ENCODE measurements around the gene PLAGL2. TPM values are rescaled to one million over a fixed set of nuclear protein-coding genes. Genes with fewer than 3 reads are reported as not detected.

PLAGL2 gene
- total and polyA plus RNA-seq, 10 donors, result 2.2 to 16.6 (median 12.1) TPM

DNA sequence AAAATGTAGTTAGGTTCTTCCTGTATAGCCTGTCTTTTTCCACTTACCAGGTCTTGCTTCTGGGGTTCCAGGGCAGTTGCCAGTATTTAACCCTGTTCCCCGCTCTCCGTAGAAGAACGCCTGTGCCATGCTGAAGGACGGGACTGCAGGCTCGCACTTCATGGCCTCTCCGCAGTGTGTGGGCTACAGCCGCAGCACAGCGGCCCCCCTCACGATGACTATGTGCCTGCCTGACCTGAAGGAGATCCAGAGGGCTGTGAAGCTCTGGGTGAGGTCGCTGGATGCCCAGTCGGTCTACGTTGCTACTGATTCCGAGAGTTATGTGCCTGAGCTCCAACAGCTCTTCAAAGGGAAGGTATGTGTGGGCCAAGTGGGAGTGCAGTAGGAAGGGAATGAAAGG lies 23.2 kb upstream of the PLAGL2 start:
- H3K9me3 ChIP-seq, result no peaks in the 10 kb centered on the region
- no peak for DNase-seq
- intact Hi-C loops (cut with DNase I; ENCODE audit: low total_unique reads), result no loop called here
- WGBS, 5 donors, result 91 to 97% (median 95%) methylated on average over 13 of the region's 13 CpGs
- H3K4me3 ChIP-seq, result no peak overlapping the region
- peaks cover 0 to 89% (median 59%) of the 10 kb centered on the region in 6 donors for H3K36me3 ChIP-seq
- H3K4me1 ChIP-seq, result peaks cover 11 to 53% (median 25%) of the 10 kb centered on the region in 6 donors
- TF ChIP-seq POLR2AphosphoS5 (IDR thresholded peaks at IDR 0.05) (no peak), POLR2A (IDR thresholded peaks at IDR 0.05) (no peak)
- TF ChIP-seq, protein P1, sequence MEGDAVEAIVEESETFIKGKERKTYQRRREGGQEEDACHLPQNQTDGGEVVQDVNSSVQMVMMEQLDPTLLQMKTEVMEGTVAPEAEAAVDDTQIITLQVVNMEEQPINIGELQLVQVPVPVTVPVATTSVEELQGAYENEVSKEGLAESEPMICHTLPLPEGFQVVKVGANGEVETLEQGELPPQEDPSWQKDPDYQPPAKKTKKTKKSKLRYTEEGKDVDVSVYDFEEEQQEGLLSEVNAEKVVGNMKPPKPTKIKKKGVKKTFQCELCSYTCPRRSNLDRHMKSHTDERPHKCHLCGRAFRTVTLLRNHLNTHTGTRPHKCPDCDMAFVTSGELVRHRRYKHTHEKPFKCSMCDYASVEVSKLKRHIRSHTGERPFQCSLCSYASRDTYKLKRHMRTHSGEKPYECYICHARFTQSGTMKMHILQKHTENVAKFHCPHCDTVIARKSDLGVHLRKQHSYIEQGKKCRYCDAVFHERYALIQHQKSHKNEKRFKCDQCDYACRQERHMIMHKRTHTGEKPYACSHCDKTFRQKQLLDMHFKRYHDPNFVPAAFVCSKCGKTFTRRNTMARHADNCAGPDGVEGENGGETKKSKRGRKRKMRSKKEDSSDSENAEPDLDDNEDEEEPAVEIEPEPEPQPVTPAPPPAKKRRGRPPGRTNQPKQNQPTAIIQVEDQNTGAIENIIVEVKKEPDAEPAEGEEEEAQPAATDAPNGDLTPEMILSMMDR (IDR thresholded peaks at IDR 0.05 in 8 of 11, conservative IDR thresholded peaks at IDR 0.05 in 3 of 11), result no peak
- H3K27me3 ChIP-seq (replicated peaks in 1 of 7), result no peaks in the 10 kb centered on the region
- H3K27ac ChIP-seq, result peak overlapping the region in 2 of 8 donors; percentile 62 to 77

DNA sequence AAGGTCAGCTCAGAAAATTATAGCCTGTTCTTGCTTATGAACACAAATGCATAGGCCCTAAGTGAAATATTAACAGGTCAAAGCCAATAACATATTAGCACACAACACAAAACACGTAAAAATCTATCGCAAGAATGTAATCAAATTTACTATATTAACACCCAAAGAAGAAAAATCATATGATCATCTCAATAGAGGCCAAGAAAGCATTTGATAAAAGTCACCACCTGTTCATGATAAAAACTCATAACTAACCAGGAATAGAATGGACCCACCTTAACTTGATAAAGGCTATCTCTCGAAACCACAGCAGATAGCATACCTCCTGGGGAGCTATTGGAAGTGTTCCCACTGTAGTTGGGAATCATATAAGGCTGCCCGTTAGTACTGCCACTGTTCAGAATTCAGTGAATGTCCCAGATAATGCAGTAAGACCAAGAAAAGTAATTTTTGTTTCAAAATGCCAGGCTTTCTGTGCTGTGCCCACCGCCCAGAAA lies 21.8 kb upstream of the PLAGL2 start:
- Histone ChIP-seq H3K9me3 (no peaks in the 10 kb centered on the region), H3K27me3 (replicated peaks in 1 of 7) (no peaks in the 10 kb centered on the region), H3K27ac (no peak overlapping the region), H3K4me1 (peaks cover 11 to 49% (median 25%) of the 10 kb centered on the region in 6 donors), H3K36me3 (peaks cover 0 to 87% (median 48%) of the 10 kb centered on the region in 6 donors), H3K4me3 (no peak overlapping the region)
- TF ChIP-seq POLR2A (IDR thresholded peaks at IDR 0.05), result no peak
- TF ChIP-seq, protein P1 (IDR thresholded peaks at IDR 0.05 in 8 of 11, conservative IDR thresholded peaks at IDR 0.05 in 3 of 11), result no peak
- TF ChIP-seq POLR2AphosphoS5 (IDR thresholded peaks at IDR 0.05), result no peak
- intact Hi-C loops (cut with DNase I; ENCODE audit: low total_unique reads), result no loop called here
- DNase-seq, result no peak
- WGBS, 5 donors, result 90 to 100% (median 94%) methylated on average over 5 of the region's 5 CpGs

DNA sequence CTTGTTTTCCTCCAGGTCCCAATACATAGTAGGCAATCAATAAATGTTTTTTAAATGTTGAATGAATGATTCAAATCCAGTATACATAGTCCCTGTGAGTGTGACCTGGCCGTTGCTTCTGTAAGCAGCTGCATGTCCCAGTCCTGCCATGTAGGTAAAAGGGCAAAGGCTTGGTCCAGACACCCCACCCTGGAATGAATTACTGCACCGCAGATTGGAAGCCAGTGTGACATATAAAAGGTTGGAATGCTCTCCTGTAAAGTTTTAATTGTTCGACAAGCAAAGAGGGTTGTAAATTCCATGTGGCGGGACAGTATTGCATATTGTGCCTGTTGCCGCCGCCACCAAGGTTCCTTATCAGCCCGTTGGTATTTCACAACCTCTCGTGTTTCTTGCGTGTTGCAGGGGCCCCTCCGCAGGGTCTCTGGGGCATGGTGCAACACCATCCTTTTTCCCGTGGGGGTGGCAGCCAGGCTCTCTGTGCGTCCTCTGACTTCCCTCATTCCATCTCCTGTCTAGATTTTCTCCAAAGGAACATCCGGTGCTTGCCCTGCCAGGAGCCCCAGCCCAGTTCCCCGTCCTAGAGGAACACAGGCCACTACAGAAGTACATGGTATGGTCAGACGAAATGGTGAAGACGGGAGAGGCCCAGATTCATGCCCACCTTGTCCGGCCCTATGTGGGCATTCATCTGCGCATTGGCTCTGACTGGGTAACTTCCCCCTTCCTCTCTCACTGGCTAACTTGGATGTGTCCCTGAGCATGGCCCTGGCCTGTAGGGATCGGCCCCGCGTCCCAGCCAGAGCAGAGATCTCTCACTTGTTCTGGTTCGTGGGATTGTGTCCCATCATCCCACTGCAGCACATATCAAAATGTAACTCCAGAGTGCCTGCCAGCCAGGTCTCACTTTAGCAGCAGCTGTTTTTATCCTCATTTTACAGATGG lies 20.5 kb upstream of the PLAGL2 start:
- H3K36me3 ChIP-seq, result peaks cover 0 to 87% (median 49%) of the 10 kb centered on the region in 6 donors
- no peak overlapping the region for H3K4me3 ChIP-seq
- DNase-seq, result peak; percentile 74
- peaks cover 11 to 36% (median 21%) of the 10 kb centered on the region in 6 donors for H3K4me1 ChIP-seq
- TF ChIP-seq POLR2AphosphoS5 (IDR thresholded peaks at IDR 0.05) (no peak), POLR2A (IDR thresholded peaks at IDR 0.05) (no peak)
- TF ChIP-seq, protein P1 (IDR thresholded peaks at IDR 0.05 in 8 of 11, conservative IDR thresholded peaks at IDR 0.05 in 3 of 11), result no peak
- H3K27me3 ChIP-seq (replicated peaks in 1 of 7), result no peaks in the 10 kb centered on the region
- H3K27ac ChIP-seq, result peak overlapping the region in 4 of 8 donors; percentile 13 to 59 (median 23)
- intact Hi-C loops (cut with DNase I; ENCODE audit: low total_unique reads), result no loop called here
- H3K9me3 ChIP-seq, result no peaks in the 10 kb centered on the region
- WGBS, 5 donors, result 58 to 87% (median 73%) methylated on average over 22 of the region's 22 CpGs

GRCh38 chr20:32227306-32227705 lies 19.8 kb upstream of the PLAGL2 start:
- intact Hi-C loops (cut with DNase I; ENCODE audit: low total_unique reads), result no loop called here
- no peak for TF ChIP-seq POLR2A (IDR thresholded peaks at IDR 0.05)
- TF ChIP-seq POLR2AphosphoS5 (IDR thresholded peaks at IDR 0.05), result no peak
- TF ChIP-seq, protein P1 (IDR thresholded peaks at IDR 0.05 in 8 of 11, conservative IDR thresholded peaks at IDR 0.05 in 3 of 11), result no peak
- H3K27me3 ChIP-seq (replicated peaks in 1 of 7), result no peaks in the 10 kb centered on the region
- DNase-seq, result no peak
- H3K4me1 ChIP-seq, result peaks cover 7 to 29% (median 15%) of the 10 kb centered on the region in 6 donors
- peak overlapping the region in 3 of 8 donors; percentile 14 to 59 (median 32) for H3K27ac ChIP-seq
- no peaks in the 10 kb centered on the region for H3K9me3 ChIP-seq
- H3K36me3 ChIP-seq, result peaks cover 0 to 87% (median 52%) of the 10 kb centered on the region in 6 donors
- whole genome bisulfite sequencing, 5 donors, result 85 to 99% (median 90%) methylated on average over 7 of the region's 7 CpGs
- H3K4me3 ChIP-seq, result no peak overlapping the region
